Neural cell (in vitro differentiated cells): ENCODE data around the gene TIRAP. TPM values are rescaled to one million over a fixed set of nuclear protein-coding genes. Genes with fewer than 3 reads are reported as not detected.

Source experiments
- H2AFZ ChIP-seq: fragments of 200-600, 300-800 bp; sonication (generic), shearing (Covaris generic); 2 replicates; pipeline ENCODE4 v1.6.0; 2014; ENCODE audit warnings: low read depth, mild to moderate bottlenecking, antibody characterized with exemption, low read length, moderate library complexity
- H3F3A ChIP-seq: fragments of 200-600 bp; shearing (Covaris generic); 2 replicates; pipeline ENCODE4 v1.6.1; 2016; ENCODE audit warnings: mild to moderate bottlenecking, moderate library complexity, mixed read lengths, antibody characterized with exemption, low read length; ENCODE audit not compliant: insufficient read depth, poor library complexity, severe bottlenecking
- H3K27ac ChIP-seq: fragments of 200-600, 300-800 bp; sonication (generic), shearing (Covaris generic); 2 replicates; pipeline ENCODE4 v1.5.1; 2014; ENCODE audit warnings: mild to moderate bottlenecking, low read length, moderate library complexity
- H3K27me3 ChIP-seq: fragments of 300-800, 200-600 bp; sonication (generic), shearing (Covaris generic); 2 replicates; pipeline ENCODE4 v1.6.0; 2014; ENCODE audit warnings: mild to moderate bottlenecking, low read depth, low read length, moderate library complexity; ENCODE audit not compliant: insufficient read depth
- H3K36me3 ChIP-seq: fragments of 300-800, 200-600 bp; sonication (generic), shearing (Covaris generic); 2 replicates; pipeline ENCODE4 v1.5.1; 2014; ENCODE audit warnings: mild to moderate bottlenecking, antibody characterized with exemption, low read length, moderate library complexity; ENCODE audit not compliant: insufficient read depth
- H3K4me2 ChIP-seq: fragments of 300-800, 200-600 bp; sonication (generic), shearing (Covaris generic); 2 replicates; pipeline ENCODE4 v1.6.0; 2014; ENCODE audit warnings: mild to moderate bottlenecking, low read length
- H3K4me3 ChIP-seq: fragments of 300-800, 200-600 bp; sonication (generic), shearing (Covaris generic); 2 replicates; pipeline ENCODE4 v1.5.1; 2014; ENCODE audit warnings: mild to moderate bottlenecking, low read length, moderate library complexity
- H3K79me2 ChIP-seq: fragments of 200-600 bp; shearing (Covaris generic); replicated peaks from 2 replicates; pipeline ENCODE4 v1.6.0; 2014; ENCODE audit warnings: mild to moderate bottlenecking, low read length, moderate library complexity; ENCODE audit not compliant: insufficient read depth
- H3K9ac ChIP-seq: fragments of 300-800, 200-600 bp; sonication (generic), shearing (Covaris generic); 2 replicates; pipeline ENCODE4 v1.6.1; 2016; ENCODE audit warnings: mild to moderate bottlenecking, low read length, mixed read lengths
- H3K9me2 ChIP-seq: fragments of 200-600 bp; shearing (Covaris generic); 2 replicates; pipeline ENCODE4 v1.6.1; 2016; ENCODE audit warnings: mild to moderate bottlenecking, low read length, mixed read lengths; ENCODE audit not compliant: insufficient read depth
- H3K9me3 ChIP-seq: fragments of 200-600, 300-800 bp; sonication (generic), shearing (Covaris generic); 2 replicates; pipeline ENCODE4 v1.6.1; 2016; ENCODE audit warnings: mild to moderate bottlenecking, mixed run types, low read length, moderate library complexity, mixed read lengths
- H4K20me1 ChIP-seq: fragments of 200-600 bp; shearing (Covaris generic); 2 replicates; pipeline ENCODE4 v1.6.1; 2016; ENCODE audit warnings: mild to moderate bottlenecking, mixed run types; ENCODE audit not compliant: insufficient read depth
- EP300 ChIP-seq: fragments of 450-650 bp; conservative IDR thresholded peaks from 2 replicates; pipeline ENCODE4 v1.6.1; 2014; ENCODE audit warnings: antibody characterized with exemption, mild to moderate bottlenecking, moderate library complexity; ENCODE audit not compliant: poor library complexity, severe bottlenecking
- EZH2 ChIP-seq: fragments of 200-600, 300-800 bp; shearing (Covaris generic), sonication (generic); IDR thresholded peaks from 2 replicates; pipeline ENCODE4 v1.6.1; 2014; ENCODE audit warnings: antibody characterized with exemption, low read length, borderline replicate concordance, mild to moderate bottlenecking; ENCODE audit not compliant: insufficient read depth, poor library complexity, severe bottlenecking
- MXI1 ChIP-seq: fragments of 450-650 bp; conservative IDR thresholded peaks from 2 replicates; pipeline ENCODE4 v1.6.1; 2014; ENCODE audit warnings: antibody characterized with exemption, mild to moderate bottlenecking; ENCODE audit not compliant: poor library complexity, severe bottlenecking
- POLR2AphosphoS5 ChIP-seq: IDR thresholded peaks from 2 replicates; pipeline ENCODE4 v1.6.1; 2012
- TAF1 ChIP-seq: IDR thresholded peaks from 2 replicates; pipeline ENCODE4 v1.6.1; 2012; ENCODE audit warnings: low read depth
- polyA plus RNA-seq: library from polyadenylated mRNA; depleted of rRNA; stranded (reverse); fragments of >200 nt; gene quantifications from 2 replicates; pipeline ENCODE4 v1.2.3, GENCODE V29; 2014
- TF ChIP-seq, protein P1 (sequence below): IDR thresholded peaks from 2 replicates; pipeline ENCODE4 v1.6.1; 2012; ENCODE audit warnings: borderline replicate concordance
- TF ChIP-seq, protein P2 (sequence below): fragments of 450-650 bp; IDR thresholded peaks from 2 replicates; pipeline ENCODE4 v1.5.1; 2014; ENCODE audit warnings: antibody characterized with exemption, mild to moderate bottlenecking, moderate library complexity; ENCODE audit not compliant: poor library complexity, severe bottlenecking

Gene TIRAP
- polyA plus RNA-seq, 1 donor from 2014 or later, result 3.6 TPM

DNA sequence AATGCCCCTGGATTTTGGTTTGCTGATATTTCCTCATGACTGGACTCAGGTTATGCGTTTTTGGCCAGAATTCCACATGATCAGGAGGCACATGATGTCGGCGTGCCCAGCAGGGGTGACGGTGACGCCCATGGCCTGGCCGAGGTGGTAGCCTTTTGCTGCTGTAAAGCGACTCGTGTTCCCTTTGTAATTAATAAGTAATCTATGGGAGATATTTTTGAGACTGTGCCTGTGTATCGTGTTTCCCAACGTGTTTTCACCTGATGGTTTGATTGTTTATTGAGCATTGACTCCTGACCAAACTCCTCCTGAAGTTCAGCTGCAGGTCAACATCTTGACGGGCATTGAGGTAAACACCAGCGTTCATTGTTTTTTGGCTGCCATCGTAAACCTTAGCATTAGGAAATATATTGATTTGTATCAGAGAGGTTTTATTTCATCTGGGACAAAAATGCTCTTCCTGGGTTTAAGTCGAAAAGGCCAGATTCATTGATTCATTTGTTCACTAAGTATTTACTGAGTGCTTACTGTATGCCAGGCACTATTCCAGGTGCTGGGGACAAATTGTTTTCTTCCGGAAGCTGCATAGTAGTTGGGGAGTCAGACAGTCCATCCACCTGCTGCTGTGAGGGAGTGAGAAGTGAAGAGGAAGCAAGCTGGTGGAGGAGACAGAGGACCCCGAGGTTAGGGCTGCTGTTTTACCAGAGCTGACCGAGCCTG lies 44.5 kb downstream of the TIRAP start:
- H2AFZ ChIP-seq, result no peak overlapping the region
- H4K20me1 ChIP-seq, result no peaks in the 10 kb centered on the region
- H3K79me2 ChIP-seq, result no peaks in the 10 kb centered on the region
- no peak overlapping the region for H3K4me2 ChIP-seq
- H3K9ac ChIP-seq, result no peak overlapping the region
- no peaks in the 10 kb centered on the region for H3K9me2 ChIP-seq
- H3K27ac ChIP-seq, result no peak overlapping the region
- TF ChIP-seq, protein P1, sequence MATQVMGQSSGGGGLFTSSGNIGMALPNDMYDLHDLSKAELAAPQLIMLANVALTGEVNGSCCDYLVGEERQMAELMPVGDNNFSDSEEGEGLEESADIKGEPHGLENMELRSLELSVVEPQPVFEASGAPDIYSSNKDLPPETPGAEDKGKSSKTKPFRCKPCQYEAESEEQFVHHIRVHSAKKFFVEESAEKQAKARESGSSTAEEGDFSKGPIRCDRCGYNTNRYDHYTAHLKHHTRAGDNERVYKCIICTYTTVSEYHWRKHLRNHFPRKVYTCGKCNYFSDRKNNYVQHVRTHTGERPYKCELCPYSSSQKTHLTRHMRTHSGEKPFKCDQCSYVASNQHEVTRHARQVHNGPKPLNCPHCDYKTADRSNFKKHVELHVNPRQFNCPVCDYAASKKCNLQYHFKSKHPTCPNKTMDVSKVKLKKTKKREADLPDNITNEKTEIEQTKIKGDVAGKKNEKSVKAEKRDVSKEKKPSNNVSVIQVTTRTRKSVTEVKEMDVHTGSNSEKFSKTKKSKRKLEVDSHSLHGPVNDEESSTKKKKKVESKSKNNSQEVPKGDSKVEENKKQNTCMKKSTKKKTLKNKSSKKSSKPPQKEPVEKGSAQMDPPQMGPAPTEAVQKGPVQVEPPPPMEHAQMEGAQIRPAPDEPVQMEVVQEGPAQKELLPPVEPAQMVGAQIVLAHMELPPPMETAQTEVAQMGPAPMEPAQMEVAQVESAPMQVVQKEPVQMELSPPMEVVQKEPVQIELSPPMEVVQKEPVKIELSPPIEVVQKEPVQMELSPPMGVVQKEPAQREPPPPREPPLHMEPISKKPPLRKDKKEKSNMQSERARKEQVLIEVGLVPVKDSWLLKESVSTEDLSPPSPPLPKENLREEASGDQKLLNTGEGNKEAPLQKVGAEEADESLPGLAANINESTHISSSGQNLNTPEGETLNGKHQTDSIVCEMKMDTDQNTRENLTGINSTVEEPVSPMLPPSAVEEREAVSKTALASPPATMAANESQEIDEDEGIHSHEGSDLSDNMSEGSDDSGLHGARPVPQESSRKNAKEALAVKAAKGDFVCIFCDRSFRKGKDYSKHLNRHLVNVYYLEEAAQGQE, result no peak
- no peak for TF ChIP-seq EZH2
- TF ChIP-seq EP300, result no peak
- TF ChIP-seq MXI1, result no peak
- no peaks in the 10 kb centered on the region for H3F3A ChIP-seq
- H3K36me3 ChIP-seq, result no peaks in the 10 kb centered on the region
- H3K4me3 ChIP-seq, result no peak overlapping the region
- H3K9me3 ChIP-seq, result no peaks in the 10 kb centered on the region
- H3K27me3 ChIP-seq, result no peaks in the 10 kb centered on the region

DNA sequence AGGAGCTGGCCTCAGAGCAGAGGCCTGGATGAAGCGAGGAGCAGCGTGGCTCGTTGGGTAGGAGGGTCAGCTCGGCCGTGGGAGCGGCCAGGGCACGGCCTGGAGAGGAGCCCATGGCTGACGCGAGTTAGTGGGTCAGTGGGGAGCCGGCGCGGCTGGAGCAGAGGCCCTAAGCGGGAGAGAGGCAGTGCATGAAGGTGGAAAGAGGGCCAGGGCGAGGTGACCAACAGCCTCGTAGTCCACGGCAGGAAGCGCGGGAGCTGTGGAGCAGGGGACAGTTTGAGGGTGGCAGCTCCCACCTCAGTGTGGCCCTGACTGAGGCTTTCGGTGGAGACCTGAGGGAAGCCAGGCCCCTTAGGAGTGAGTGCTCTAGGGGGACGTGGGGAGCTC lies 45.1 kb downstream of the TIRAP start:
- Histone ChIP-seq H3F3A (no peaks in the 10 kb centered on the region), H2AFZ (no peak overlapping the region), H3K9me3 (no peaks in the 10 kb centered on the region), H4K20me1 (no peaks in the 10 kb centered on the region), H3K4me2 (no peak overlapping the region), H3K27me3 (no peaks in the 10 kb centered on the region), H3K4me3 (no peak overlapping the region), H3K79me2 (no peaks in the 10 kb centered on the region), H3K36me3 (no peaks in the 10 kb centered on the region), H3K9me2 (no peaks in the 10 kb centered on the region), H3K27ac (no peak overlapping the region), H3K9ac (no peak overlapping the region)
- TF ChIP-seq POLR2AphosphoS5 (no peak), MXI1 (no peak), EZH2 (no peak), TAF1 (no peak), EP300 (no peak)
- TF ChIP-seq, protein P2, sequence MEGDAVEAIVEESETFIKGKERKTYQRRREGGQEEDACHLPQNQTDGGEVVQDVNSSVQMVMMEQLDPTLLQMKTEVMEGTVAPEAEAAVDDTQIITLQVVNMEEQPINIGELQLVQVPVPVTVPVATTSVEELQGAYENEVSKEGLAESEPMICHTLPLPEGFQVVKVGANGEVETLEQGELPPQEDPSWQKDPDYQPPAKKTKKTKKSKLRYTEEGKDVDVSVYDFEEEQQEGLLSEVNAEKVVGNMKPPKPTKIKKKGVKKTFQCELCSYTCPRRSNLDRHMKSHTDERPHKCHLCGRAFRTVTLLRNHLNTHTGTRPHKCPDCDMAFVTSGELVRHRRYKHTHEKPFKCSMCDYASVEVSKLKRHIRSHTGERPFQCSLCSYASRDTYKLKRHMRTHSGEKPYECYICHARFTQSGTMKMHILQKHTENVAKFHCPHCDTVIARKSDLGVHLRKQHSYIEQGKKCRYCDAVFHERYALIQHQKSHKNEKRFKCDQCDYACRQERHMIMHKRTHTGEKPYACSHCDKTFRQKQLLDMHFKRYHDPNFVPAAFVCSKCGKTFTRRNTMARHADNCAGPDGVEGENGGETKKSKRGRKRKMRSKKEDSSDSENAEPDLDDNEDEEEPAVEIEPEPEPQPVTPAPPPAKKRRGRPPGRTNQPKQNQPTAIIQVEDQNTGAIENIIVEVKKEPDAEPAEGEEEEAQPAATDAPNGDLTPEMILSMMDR, result no peak
- TF ChIP-seq, protein P1, result no peak
